ENCODE measurements around the gene SIL1.

- TF ChIP-seq POLR2A (IDR thresholded peaks at IDR 0.05) (no peak), EP300 (IDR thresholded peaks at IDR 0.05) (no peak)
Measured at GRCh38 chr5:138981131-138981530, 217.0 kb downstream of the SIL1 start.
